KMS-11 (cell line): Measurements from ENCODE around the gene SUGCT.

ENCODE experiments used
- H2AFZ ChIP-seq: fragments of 200-600 bp; sonication (generic); 2 replicates; pipeline ENCODE4 v1.6.1; 2016; ENCODE audit warnings: antibody characterized with exemption, mixed run types, low read depth
- H3K27ac ChIP-seq: fragments of 200-600 bp; sonication (generic); 2 replicates; pipeline ENCODE4 v1.6.1; 2016; ENCODE audit warnings: mild to moderate bottlenecking, mixed run types
- H3K27me3 ChIP-seq: fragments of 200-600 bp; sonication (generic); 2 replicates; pipeline ENCODE4 v1.6.1; 2017; ENCODE audit warnings: mild to moderate bottlenecking, low read depth, mixed run types, moderate library complexity; ENCODE audit not compliant: insufficient read depth
- H3K36me3 ChIP-seq: fragments of 200-600 bp; sonication (generic); 2 replicates; pipeline ENCODE4 v1.6.1; 2017; ENCODE audit warnings: mild to moderate bottlenecking, mixed run types; ENCODE audit not compliant: insufficient read depth
- H3K4me1 ChIP-seq: fragments of 200-600 bp; sonication (generic); 2 replicates; pipeline ENCODE4 v1.6.1; 2016; ENCODE audit warnings: mild to moderate bottlenecking, low read depth, mixed run types; ENCODE audit not compliant: poor library complexity, severe bottlenecking
- H3K4me2 ChIP-seq: fragments of 200-600 bp; sonication (generic); 2 replicates; pipeline ENCODE4 v1.7.0; 2016; ENCODE audit warnings: mild to moderate bottlenecking, mixed run types
- H3K4me3 ChIP-seq: fragments of 200-600 bp; sonication (generic); IDR thresholded peaks from 2 replicates; pipeline ENCODE4 v1.6.1; 2017; ENCODE audit warnings: low read depth, low read length, mixed read lengths; ENCODE audit not compliant: insufficient read depth
- H3K79me2 ChIP-seq: fragments of 200-600 bp; sonication (generic); 2 replicates; pipeline ENCODE4 v1.6.1; 2016; ENCODE audit warnings: low read depth, mixed run types; ENCODE audit not compliant: insufficient read depth
- H3K9ac ChIP-seq: fragments of 200-600 bp; sonication (generic); 2 replicates; pipeline ENCODE4 v1.6.1; 2016; ENCODE audit warnings: mild to moderate bottlenecking, mixed run types
- H4K20me1 ChIP-seq: fragments of 200-600 bp; sonication (generic); 2 replicates; pipeline ENCODE4 v1.6.1; 2016; ENCODE audit warnings: mild to moderate bottlenecking, mixed run types; ENCODE audit not compliant: insufficient read depth
- TF ChIP-seq, protein P1 (sequence below): fragments of 200-600 bp; sonication (generic); conservative IDR thresholded peaks from 2 replicates; pipeline ENCODE4 v1.6.1; 2017; ENCODE audit warnings: low read depth, mild to moderate bottlenecking, antibody characterized with exemption, low read length, moderate library complexity, mixed read lengths

The SUGCT gene

DNA sequence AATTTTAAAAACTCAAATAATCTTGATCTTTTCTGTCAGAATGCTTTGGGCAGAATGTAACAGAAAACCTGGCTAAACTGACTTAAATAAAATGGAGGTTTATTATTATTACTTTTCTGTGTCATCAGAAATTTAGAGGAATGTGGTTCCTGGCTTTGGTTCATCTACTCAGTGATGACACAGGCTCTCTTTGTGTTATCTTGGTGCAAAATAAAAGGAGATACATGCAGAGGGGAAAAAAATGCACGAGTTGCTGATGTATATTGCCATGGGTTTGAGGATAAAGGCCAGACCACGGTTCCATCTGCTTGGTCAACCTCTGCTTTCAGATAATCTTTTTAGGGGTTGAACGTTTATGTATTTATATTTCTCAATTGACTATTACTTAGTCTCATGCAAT, 181.4 kb downstream of the SUGCT start:
- Histone ChIP-seq H2AFZ (no peak overlapping the region), H3K4me3 (no peak overlapping the region), H3K27me3 (no peaks in the 10 kb centered on the region), H3K4me2 (no peak overlapping the region), H3K9ac (no peak overlapping the region), H3K79me2 (no peaks in the 10 kb centered on the region), H3K27ac (no peak overlapping the region), H3K36me3 (no peaks in the 10 kb centered on the region), H4K20me1 (no peaks in the 10 kb centered on the region), H3K4me1 (peaks cover 7% of the 10 kb centered on the region)
- TF ChIP-seq, protein P1, sequence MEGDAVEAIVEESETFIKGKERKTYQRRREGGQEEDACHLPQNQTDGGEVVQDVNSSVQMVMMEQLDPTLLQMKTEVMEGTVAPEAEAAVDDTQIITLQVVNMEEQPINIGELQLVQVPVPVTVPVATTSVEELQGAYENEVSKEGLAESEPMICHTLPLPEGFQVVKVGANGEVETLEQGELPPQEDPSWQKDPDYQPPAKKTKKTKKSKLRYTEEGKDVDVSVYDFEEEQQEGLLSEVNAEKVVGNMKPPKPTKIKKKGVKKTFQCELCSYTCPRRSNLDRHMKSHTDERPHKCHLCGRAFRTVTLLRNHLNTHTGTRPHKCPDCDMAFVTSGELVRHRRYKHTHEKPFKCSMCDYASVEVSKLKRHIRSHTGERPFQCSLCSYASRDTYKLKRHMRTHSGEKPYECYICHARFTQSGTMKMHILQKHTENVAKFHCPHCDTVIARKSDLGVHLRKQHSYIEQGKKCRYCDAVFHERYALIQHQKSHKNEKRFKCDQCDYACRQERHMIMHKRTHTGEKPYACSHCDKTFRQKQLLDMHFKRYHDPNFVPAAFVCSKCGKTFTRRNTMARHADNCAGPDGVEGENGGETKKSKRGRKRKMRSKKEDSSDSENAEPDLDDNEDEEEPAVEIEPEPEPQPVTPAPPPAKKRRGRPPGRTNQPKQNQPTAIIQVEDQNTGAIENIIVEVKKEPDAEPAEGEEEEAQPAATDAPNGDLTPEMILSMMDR = no peak

DNA sequence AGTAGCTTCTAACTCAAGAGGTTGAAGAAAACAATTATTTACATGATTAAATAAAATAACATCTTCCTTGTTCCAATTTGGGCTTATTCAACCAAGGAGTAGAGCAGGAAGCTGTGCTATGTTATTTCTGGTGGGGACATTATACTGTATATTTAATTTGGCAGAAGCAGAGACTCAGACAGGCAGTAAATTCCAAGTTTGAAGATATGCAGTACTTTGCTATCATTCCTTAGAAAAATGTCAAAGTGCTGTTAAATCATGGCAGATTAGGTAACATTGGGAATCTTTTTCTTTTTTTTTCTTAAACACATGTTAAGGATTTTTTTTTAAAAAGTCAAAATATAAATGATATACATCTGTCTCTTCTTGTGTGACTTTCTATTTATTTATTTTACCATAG, 190.1 kb downstream of the SUGCT start:
- no peak overlapping the region for H3K27ac ChIP-seq
- no peak overlapping the region for H2AFZ ChIP-seq
- H3K4me1 ChIP-seq = peaks cover 9% of the 10 kb centered on the region
- TF ChIP-seq, protein P1 = no peak
- H4K20me1 ChIP-seq = no peaks in the 10 kb centered on the region
- no peaks in the 10 kb centered on the region for H3K36me3 ChIP-seq
- H3K9ac ChIP-seq = no peak overlapping the region
- no peaks in the 10 kb centered on the region for H3K79me2 ChIP-seq
- H3K4me2 ChIP-seq = no peak overlapping the region
- no peaks in the 10 kb centered on the region for H3K27me3 ChIP-seq
- no peak overlapping the region for H3K4me3 ChIP-seq

DNA sequence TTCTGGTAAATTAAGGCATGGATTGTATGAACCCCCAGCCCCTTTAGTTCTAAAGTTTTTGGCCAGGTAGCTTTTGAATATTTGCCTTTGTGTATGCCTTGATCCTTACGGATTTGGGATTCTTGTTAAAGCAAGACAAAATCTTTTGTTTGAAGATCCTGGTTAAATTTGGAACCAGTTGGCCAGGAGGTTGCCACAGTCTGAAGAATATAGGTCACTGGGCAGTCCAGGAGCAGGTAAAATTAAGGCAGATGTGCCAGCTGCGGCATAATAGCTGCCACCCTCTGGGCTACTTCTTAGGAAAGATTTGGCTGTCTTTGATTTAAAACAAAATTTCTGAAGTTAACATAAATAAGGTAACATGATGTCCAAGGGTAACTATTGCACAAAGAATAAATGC, 192.3 kb downstream of the SUGCT start:
- Histone ChIP-seq H3K27me3 (no peaks in the 10 kb centered on the region), H3K4me2 (no peak overlapping the region), H2AFZ (no peak overlapping the region), H3K36me3 (no peaks in the 10 kb centered on the region), H3K27ac (no peak overlapping the region), H4K20me1 (no peaks in the 10 kb centered on the region), H3K79me2 (no peaks in the 10 kb centered on the region), H3K9ac (no peak overlapping the region), H3K4me3 (no peak overlapping the region), H3K4me1 (peaks cover 11% of the 10 kb centered on the region)
- TF ChIP-seq, protein P1 = no peak

DNA sequence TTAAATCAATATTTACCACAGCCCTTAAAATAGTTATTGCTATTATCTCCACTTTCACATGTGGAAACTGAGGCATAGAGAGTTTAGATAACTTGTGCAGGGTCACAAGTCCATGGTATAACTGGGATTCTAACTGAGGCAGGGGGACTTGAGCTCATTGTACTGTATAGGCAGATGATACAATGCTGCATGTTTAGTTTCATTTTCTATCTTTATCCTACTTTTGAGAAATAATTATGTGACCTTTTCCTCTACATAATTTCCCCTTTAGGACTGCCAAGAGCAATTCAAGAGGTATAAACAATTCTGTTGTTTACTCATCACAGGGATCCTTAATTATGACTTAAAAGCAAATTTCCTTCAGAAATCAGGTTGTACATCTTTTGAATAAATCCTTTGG, 193.1 kb downstream of the SUGCT start:
- Histone ChIP-seq H3K27me3 (no peaks in the 10 kb centered on the region), H3K36me3 (no peaks in the 10 kb centered on the region), H3K27ac (no peak overlapping the region), H3K4me3 (no peak overlapping the region), H3K79me2 (no peaks in the 10 kb centered on the region), H3K4me1 (peaks cover 11% of the 10 kb centered on the region), H3K9ac (no peak overlapping the region), H4K20me1 (no peaks in the 10 kb centered on the region), H3K4me2 (no peak overlapping the region), H2AFZ (no peak overlapping the region)
- TF ChIP-seq, protein P1 = no peak
